ENCODE results near the gene GMDS. TPM values are rescaled to one million over a fixed set of nuclear protein-coding genes. Genes with fewer than 3 reads are reported as not detected.
A peak's percentile ranks its signal among the peaks of the same experiment; 100 is the strongest.
"Not testable (repeated sequence)": the region's sequence is repeated elsewhere in the genome, so short reads cannot be mapped to it uniquely, and the experiment has no call there.

Gene GMDS
- total RNA-seq, 1 donor from 2014 or later: 105 TPM

GRCh38 chr6:1858196-1858595, 387.2 kb downstream of the GMDS start:
- no peak for DNase-seq (ENCODE audit: low spot score)

- peak; percentile 17 for DNase-seq (ENCODE audit: low spot score)
These were observed 389.0 kb downstream of the GMDS start for GRCh38 chr6:1856381-1856780.

GRCh38 chr6:1855890-1856289, 389.5 kb downstream of the GMDS start:
- DNase-seq (ENCODE audit: low spot score): no peak

- no peak for DNase-seq (ENCODE audit: low spot score)
These were observed 391.1 kb downstream of the GMDS start for GRCh38 chr6:1854296-1854695.

- DNase-seq (ENCODE audit: low spot score): no peak
These were observed 391.6 kb downstream of the GMDS start for GRCh38 chr6:1853761-1854160.

GRCh38 chr6:1851681-1852456, 393.5 kb downstream of the GMDS start:
- DNase-seq (ENCODE audit: low spot score): no peak

- no peak for DNase-seq (ENCODE audit: low spot score)
These were observed 394.6 kb downstream of the GMDS start for GRCh38 chr6:1850840-1851157.

- DNase-seq (ENCODE audit: low spot score): no peak
These were observed 395.1 kb downstream of the GMDS start for GRCh38 chr6:1850121-1850839.

- DNase-seq (ENCODE audit: low spot score): no peak
These were observed 395.7 kb downstream of the GMDS start for GRCh38 chr6:1849691-1850090.

- no peak for DNase-seq (ENCODE audit: low spot score)
These were observed 396.7 kb downstream of the GMDS start for GRCh38 chr6:1848752-1849151.

- no peak for DNase-seq (ENCODE audit: low spot score)
These were observed 398.8 kb downstream of the GMDS start for GRCh38 chr6:1846611-1847010.

GRCh38 chr6:1845543-1845942, 399.9 kb downstream of the GMDS start:
- DNase-seq (ENCODE audit: low spot score): not testable (repeated sequence)

- DNase-seq (ENCODE audit: low spot score): no peak
These were observed 403.1 kb downstream of the GMDS start for GRCh38 chr6:1842334-1842733.

GRCh38 chr6:1841136-1841535, 404.3 kb downstream of the GMDS start:
- DNase-seq (ENCODE audit: low spot score): no peak

- DNase-seq (ENCODE audit: low spot score): no peak
These were observed 404.8 kb downstream of the GMDS start for GRCh38 chr6:1840491-1841121.

GRCh38 chr6:1839361-1839760, 406.0 kb downstream of the GMDS start:
- DNase-seq (ENCODE audit: low spot score): no peak

- no peak for DNase-seq (ENCODE audit: low spot score)
These were observed 406.7 kb downstream of the GMDS start for GRCh38 chr6:1838604-1839213.

- DNase-seq (ENCODE audit: low spot score): no peak
These were observed 407.6 kb downstream of the GMDS start for GRCh38 chr6:1837826-1838225.

- no peak for DNase-seq (ENCODE audit: low spot score)
These were observed 408.7 kb downstream of the GMDS start for GRCh38 chr6:1836690-1837089.

- no peak for DNase-seq (ENCODE audit: low spot score)
These were observed 410.5 kb downstream of the GMDS start for GRCh38 chr6:1834646-1835516.

GRCh38 chr6:1834207-1834606, 411.2 kb downstream of the GMDS start:
- no peak for DNase-seq (ENCODE audit: low spot score)
